ENCODE measurements around the gene RAB3A.
A peak's percentile ranks its signal among the peaks of the same experiment; 100 is the strongest.

Gene RAB3A, protein sequence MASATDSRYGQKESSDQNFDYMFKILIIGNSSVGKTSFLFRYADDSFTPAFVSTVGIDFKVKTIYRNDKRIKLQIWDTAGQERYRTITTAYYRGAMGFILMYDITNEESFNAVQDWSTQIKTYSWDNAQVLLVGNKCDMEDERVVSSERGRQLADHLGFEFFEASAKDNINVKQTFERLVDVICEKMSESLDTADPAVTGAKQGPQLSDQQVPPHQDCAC

DNA sequence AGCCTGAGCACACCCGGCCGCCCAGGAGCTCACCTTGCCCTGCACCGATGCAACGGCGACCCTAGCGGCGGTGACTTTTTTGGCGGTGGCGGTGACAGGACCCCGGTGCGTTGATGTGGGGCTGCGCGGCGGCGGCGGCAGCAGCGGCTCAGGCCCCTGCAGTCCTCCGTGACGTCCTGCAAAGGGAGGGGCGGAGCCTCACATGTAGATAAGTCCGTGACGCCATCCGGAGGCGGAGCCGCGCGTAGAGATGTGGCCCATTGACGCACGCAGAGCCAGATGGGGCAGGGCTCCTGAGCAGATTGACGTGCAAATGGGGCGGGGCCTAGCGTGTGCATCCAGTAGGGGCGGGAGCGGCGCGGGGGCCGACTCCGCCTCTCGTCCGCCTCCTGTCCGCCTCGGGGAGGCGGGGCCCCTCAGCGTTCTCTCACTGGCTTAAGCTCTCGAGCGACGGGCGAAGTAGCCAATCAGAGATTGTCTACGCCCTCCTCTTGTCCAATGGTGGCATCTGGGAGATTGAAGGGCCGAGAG is at the start of gene RAB3A:
Gene RAB3A, minus strand, starts transcription at position 180 of the 531 bp plus-strand sequence. CDS start 1,302 bp downstream, outside the sequence.
- peak; percentile 99 for DNase-seq (ENCODE audit: low read depth)

DNA sequence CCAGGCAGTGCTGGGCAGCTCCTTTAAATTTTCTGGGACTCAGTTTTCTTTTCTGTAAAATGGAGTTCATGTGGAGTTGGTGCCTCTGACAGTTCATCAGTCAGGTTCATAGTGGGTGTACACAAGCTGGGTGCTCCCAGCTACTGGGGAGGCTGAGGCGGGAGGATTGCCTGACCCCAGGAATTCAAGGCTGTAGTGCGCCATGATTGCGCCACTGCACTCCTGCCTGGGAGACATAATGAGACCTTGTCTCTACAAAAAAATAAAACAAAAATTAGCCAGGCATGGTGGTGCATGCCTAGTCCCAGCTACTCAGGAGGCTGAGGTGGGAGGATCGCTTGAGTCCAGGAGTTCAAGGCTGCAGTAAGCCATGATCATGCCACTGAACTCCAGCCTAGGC is 49.3 kb upstream of the RAB3A start:
- DNase-seq (ENCODE audit: low read depth): no peak

DNA sequence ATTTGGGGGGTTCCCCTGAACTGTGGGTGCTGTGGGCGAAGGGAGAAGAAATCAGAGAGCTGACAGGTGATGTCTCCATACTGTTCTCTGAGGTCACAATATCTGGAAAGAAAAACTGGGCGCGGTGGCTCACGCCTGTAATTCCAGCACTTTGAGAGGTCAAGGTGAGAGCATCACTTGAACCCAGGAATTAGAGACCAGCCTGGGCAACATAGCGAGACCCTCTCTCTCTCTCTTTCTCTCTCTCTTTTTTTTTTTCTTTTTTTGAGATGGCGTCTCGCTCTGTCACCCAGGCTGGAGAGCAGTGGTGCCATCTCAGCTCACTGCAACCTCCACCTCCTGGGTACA is 48.5 kb upstream of the RAB3A start:
- DNase-seq (ENCODE audit: low read depth): no peak

DNA sequence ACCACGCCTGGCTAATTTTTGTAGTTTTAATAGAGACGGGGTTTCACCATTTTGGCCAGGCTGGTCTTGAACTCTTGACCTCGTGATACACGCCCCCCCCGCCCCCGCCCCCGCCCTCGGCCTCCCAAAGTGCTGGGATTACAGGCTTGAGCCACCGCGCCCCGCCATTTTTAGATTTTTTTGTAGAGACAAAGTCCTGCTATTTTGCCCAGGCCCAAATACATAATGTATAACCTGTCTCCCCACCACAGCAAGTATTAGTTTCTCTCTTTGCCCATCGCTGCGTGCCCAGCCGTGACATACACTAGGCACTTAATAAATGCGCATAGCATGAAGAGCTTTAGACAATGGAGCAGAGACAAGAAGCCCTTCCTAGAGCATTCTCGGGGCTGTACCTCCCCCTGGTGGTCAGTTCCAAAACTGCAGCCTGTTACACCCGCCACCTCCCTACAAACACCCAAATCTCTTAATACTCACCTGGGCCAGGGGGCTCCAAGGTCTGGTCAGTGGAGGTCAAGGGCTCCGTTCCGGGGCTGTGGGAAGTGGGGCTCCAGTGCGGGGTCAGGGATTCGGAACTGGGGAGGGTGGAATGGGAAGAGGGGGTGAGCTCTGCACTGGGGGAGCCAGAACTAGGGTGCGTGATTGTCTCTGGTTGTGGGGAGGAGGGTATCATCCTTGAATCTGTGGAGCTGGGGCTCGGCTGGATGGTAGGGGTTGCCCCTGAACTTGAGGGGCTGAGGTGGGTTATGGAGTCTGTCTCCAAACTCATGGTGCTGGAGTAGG is 47.9 kb upstream of the RAB3A start:
- peak; percentile 34 for DNase-seq (ENCODE audit: low read depth)

DNA sequence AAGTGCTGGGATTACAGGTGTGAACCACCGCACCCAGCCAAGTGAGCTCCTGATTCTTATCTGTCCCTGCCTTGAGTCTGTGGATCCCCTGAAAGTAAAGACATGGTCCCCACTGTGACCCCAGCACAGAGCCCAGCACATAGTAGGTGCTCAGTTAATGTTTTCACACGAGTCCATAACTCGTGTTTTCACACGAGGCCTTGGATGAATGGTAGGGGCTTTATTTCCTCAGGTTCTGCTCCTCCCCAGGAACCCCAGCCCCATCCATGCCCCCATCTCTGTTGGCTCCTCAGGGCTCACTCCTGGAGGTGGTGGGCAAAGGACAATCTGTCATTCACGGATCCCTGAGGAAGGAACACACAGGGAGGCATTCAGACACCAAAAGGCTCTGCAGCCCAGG is 46.0 kb upstream of the RAB3A start:
- DNase-seq (ENCODE audit: low read depth): no peak

DNA sequence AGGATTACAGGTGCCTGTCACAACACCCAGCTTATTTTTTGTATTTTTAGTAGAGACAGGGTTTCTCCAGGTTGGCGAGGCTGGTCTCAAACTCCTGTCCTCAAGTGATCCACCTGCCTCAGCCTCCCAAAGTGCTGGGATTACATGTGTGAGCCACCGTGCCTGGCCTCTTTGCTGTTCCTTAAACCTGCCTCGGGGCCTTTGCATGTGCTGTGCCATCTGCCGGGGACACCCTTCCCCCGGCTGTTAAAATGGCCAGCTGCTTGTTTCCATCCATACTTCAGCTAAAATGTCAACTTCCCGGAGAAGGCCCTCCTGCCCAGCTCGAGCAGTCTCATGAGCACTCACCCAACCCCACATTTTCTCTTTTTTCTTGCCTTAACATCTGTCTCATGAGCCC is 41.5 kb upstream of the RAB3A start:
- no peak for DNase-seq (ENCODE audit: low read depth)

DNA sequence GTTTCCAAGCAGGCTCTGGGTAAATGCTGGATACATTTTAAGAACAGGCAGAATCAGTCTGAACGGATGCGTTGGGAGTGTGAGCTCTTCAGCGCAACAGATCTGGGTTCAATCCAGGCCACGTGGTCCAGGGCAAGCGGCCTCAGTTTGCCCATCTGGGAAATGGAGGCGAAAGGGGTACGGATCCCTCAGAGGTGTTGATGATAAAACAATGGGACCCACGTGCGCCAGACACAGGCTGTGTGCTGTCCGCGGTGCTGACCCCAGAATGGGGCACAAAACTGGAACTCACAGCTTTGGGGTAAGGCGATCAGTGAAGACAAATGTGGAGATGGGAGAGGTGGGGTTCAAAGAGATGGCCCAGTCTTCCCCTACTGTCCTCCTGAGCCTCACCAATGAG is 35.5 kb upstream of the RAB3A start:
- DNase-seq (ENCODE audit: low read depth): no peak

DNA sequence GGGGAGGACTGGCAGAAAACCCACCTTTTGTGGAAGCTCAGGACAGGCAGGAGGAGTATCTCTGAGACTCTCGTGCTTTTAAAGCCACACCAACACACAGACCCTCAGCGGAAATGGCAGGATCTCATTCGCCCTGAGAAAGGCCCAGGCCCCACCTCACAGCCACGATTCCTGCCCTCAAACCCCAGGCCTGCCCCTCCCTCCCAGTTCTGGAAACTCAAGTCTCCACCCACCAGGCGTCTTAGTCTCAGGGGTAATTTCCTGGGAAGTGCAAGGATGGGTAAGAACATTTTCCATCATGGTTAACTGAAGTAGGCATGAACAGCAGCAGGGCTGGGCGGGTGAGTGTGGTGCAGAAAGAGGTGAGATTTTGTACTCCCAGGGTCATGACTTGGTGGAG is 30.4 kb upstream of the RAB3A start:
- DNase-seq (ENCODE audit: low read depth): no peak

DNA sequence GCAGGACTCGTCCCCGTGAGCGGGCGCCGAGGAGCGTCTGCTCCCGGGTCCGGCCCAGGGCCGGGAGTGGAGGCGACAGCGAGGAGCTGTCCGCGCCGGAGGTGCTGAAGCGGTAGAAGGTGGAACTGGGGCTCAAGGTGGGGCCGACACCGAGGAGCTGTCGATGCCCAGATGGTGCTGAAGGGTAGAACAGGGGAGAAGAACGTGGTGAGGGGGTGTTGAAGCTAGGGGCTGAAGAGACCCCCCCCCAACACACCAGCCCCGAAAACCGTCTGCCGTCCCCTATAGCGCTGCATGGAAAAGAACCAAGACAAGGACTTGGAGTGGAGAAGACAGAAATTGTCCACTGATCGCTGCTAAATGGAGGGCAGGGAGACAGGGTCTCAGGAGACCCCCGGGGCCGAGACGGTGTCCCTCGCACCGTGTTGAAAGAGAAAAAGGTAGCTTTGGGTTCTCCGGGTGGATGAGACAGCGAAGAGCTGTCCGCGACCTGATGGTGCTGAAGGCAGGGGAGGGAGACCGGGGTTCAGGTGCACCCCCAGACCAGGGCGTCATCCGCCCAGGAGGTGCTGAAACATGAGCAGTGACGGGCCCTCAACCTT is 29.5 kb upstream of the RAB3A start:
- no peak for DNase-seq (ENCODE audit: low read depth)

DNA sequence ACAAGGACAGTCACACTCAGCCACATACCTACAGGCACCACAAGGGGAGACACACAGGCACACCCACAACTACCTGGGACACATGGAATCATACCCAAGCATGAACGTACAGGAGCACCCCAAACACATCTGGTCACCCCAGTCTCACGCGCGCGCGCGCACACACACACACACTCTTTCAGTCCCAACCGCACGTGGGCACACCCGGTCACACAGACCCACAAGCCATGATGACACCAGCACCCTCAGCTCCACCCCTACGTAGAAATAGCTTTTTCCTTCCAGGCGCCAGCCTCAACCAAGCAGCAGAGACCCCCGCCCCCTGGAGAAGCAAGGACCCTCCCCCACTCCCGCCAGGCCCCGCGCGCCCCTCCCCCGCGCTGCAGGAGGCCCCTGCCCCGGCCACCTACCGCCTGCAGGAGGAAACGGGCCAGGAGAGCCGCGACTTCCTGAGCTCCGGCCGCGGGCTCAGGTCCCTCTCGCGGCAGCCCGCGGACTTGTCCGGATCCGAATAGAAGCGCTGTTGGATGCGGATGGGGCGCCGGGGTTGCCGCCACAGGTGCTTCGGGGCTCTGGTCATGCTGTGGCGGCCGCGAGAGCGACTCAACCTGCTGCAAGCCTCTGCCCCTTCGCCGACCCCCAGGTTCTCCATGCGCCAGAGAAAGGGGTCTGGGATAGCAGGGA is 28.8 kb upstream of the RAB3A start:
- no peak for DNase-seq (ENCODE audit: low read depth)

DNA sequence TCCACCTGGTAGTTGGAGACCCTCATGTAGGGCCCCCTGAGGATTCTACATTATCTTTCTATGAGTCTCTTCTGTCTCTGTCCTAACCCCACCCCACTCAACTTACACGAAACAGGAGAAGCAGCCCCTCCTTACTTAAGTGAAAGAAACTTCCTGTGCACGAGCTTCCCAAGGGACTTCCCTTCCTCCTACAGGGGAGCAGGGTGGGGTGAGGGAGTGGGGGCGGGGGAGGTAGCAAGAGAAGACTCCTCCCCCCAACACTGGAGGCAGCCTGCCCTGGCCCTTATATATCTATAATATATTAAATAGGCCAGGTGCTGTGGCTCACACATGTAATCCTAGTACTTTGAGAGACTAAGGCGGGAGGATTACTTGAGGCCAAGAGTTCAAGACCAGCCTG is 27.9 kb upstream of the RAB3A start:
- no peak for DNase-seq (ENCODE audit: low read depth)

DNA sequence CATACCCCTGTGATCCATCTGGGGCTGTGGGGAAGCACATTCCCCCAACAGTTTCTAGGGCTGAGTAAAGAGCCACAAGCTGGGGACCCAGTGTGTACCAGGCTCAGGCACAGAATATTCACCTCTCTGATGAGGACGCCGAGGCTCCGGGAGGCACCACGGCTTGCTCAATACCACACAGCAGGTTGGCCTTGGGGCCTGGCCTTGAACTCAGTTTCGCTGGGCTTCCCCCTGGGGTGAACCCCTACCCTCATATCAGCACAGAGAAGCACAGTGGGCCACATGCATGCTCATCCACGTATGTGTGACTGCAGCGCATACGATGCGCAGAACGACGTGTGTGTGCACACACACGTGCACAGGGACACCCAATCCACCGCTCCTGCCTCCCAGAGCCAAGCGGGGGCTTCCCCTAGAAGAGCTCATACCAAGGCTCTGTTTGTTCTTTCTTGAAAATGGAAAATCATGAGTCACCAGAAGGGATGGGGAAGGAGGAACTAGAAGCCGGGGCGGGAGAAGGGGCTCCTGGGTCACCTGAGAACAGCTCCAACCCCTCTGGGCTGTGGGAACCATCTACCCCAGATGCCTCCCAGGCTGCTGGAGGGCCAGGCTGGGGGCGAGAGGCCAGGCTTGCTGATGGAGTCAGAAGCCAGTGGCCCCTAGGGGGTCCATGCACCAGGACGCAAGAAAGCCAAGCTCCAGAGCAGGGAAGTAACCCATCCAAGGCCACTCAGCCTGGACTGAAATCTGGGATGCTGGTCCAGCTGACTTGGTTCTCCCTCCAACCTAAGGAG is 27.3 kb upstream of the RAB3A start:
- DNase-seq (ENCODE audit: low read depth): no peak

DNA sequence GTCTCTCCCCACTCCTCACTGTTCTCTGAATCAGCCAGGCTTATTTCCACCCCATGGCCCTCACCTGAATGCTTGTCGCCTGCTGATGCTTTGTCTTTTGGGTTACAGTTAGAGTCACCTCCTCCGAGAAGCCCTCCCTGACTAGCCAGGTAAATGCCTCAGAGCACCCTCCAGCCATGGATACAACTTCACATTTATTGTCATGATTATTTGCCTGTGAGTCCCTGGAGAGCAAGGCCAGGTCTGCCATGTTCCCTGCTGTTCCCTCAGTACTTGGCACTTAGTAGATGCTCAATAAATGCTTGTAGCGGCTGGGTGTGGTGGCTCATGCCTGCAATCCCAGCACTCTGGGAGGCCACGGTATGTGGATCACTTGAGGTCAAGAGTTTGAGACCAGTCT is 26.1 kb upstream of the RAB3A start:
- no peak for DNase-seq (ENCODE audit: low read depth)

DNA sequence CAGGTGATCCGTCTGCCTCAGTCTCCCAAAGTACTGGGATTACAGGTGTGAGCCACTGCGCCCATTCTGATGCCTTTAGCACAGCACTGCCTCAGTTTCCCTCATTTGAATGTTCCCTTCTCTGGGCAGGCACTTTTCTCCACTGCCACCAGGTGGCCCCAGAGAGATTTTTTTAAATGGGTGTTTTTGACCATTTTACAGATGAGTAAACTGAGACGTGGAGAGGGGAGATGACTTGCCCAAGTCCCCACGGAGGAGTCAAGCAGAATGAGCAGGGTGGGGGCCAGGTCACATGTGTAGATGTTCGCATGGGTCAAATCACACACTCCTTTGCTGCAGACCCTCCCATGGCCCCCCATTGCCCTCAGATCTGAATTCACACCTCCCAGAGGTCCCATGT is 25.6 kb upstream of the RAB3A start:
- no peak for DNase-seq (ENCODE audit: low read depth)

DNA sequence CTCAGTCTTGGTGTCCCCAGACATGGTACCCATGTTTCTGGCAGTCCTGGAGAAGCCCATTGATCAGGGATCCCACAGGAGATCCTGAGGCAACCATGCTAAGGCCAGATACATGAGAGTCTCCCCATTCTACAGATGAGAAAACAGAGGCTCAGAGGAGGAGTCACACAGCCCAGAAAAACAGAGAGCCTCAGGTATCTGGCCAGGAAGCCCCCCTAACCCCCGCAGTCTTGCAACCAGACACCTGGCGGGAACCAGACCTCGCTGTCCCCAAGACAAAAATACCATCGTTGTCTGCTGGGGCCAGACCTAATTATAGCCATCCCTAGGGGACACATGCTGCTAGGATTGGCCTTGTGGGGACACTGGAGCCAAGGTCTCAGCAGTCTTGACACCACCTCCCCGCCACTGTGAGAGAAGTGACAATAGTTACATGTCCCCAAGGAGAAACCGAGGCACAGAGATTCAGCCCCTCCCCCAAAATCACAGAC is 24.0 kb upstream of the RAB3A start:
- DNase-seq (ENCODE audit: low read depth): no peak

DNA sequence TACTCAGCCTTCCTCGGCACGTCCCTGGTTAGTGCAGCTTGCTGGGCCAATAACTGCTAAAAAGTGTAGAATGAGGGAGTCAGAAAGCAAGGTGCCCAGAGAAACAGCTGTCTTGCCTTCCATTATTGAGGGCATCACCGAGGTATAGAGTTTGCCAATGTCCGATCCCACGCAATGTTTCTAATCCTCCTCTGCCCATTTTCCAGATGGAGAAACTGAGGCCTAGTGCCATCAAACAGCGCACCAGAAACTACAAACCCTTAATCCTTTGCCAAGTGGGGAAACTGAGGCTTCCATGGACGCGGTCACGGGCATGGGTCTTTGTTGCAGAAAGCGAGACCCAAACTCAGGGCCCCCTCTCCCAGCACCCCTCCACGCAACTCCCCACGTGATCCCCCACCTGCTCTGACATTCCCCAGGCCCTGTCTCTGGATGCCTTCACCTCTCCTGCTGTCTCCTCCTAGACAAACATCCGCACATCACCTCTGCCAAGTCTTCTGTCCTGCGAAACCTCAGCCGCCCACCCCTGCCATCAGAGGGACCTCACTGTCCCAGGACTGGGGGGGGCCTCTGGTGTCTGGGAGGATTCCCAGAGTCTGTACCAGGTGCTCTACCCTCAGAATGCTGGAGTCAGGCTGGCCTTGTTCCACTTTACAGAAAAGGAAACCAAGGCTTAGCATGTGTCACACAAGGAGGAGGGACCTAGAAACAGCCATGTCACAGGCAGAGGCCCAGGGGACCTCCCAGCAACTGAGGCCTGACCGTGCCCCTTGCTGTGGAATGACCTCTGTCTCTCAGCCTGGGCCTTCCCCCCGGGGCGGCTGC is 23.3 kb upstream of the RAB3A start:
- DNase-seq (ENCODE audit: low read depth): no peak

DNA sequence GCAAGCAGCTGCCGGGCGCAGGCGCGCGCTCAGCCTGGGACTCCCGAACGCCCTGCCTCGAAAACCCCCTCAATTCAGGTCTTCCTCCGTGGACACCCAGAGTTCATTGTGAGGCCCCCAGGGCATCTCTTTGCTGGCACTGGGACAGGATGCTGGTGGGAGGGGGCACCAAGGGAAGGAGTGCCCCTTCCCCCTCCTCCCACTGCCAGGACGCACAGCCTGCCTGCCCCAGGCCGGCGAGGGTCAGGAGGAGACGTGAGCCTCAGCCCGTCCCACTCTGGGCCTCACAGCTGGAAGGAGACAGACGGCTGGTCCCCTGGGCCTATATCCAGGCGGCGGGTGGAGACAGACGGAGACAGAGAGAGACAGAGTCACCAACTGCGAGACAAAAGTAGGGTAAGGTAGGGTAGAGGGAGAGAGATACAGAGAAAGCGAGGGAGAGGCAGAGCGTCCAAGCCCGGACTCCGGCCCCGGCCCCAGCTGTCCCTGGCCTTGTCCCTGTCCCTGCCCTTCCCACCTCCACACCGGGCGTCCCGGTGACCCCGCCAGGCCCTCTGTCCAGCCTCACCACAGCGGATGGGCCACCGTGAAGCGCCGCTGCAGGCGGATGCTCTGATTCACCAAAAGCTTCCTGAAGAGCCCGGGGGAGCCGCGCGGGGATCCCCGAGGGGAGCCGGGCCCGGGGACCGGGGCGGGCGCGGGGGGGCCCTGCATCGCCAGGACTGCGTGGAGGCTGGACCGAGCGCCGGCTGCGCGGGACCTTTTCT is 22.0 kb upstream of the RAB3A start, which contains the start of gene PDE4C:
Gene PDE4C, minus strand, starts transcription at position 737 of the 767 bp plus-strand sequence. Its CDS starts 23 bp downstream, at position 714.
- DNase-seq (ENCODE audit: low read depth): no peak

DNA sequence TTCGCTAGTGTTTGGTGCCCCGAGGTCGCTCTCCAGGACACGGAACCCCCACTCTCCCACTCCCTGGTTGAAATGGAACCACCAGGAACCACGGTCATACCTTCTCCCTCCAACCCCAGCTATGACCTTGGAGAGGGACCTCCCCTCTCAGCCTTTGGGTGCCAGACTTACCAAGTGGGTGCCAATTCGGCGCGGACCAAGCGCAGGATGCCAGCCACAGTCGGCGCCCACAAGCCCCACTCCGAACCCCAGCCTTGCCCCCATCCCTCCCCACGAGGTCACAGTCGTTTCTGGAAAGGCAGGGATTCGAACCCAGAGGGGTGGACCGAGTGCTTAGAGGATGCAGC is 21.5 kb upstream of the RAB3A start:
- DNase-seq (ENCODE audit: low read depth): no peak

DNA sequence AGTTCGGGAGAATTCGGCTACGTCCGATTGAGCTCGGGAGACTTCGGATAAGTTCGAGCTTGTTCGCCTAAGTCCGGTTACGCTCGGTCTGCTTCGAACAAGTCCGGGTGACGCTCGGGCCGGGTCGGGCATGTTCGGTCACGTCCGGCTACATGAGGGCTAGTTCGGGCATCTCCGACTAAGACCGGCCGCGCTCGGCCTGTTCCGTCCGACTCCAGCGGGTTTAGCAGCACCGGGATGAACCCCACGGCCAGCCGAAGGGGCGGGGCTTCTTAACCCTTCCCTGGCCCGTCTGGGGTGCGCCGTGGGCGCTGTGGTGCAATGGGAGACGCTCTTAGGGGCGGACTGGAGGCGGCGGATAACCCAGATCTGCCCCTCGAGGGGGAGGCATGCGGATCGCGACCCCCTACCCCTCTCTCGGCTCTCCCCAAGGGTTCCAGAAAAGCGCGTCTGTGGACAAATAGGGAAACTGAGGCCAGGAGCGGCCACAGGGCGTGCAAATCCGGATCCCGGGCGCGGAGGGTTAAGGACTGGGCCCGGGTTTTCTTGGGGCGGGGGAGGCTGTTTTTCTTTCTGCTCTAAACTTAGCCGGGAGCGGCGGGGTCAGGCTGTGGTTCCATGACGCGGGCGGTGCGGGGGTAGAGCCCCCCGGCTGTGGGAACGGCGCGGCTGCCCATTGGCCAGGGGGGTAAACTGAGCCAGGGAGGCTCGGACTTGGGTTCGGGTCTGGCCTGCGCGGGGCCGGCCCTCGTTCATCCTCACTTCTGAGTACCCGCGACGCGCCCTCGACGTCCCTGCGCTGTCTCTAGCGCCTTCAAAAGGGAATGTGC is 20.9 kb upstream of the RAB3A start:
- peak; percentile 92 for DNase-seq (ENCODE audit: low read depth)

Data from CMK (cell line).